BE2C (cell line): ENCODE results near the gene POLRMT.

Source experiments
- DNase-seq: peaks from one replicate; pipeline ENCODE4 v3.0.0-alpha.2; 2020
- H3K27me3 ChIP-seq: fragments of 250-450 bp; sonication (Bioruptor Pico); 2 replicates; pipeline ENCODE4 v1.5.1; 2020; ENCODE audit warnings: mild to moderate bottlenecking
- H3K36me3 ChIP-seq: fragments of 250-450 bp; sonication (Bioruptor Pico); 2 replicates; pipeline ENCODE4 v1.5.1; 2020; ENCODE audit warnings: mild to moderate bottlenecking
- H3K4me1 ChIP-seq: fragments of 250-450 bp; sonication (Bioruptor Pico); 2 replicates; pipeline ENCODE4 v1.5.1; 2020
- H3K4me3 ChIP-seq: 2 replicates; pipeline ENCODE4 v1.5.1; 2011; ENCODE audit warnings: low read depth, low read length
- H3K9me3 ChIP-seq: fragments of 250-450 bp; sonication (Bioruptor Pico); 2 replicates; pipeline ENCODE4 v1.5.1; 2020
- TF ChIP-seq, protein P1 (sequence below): IDR thresholded peaks from 2 replicates; pipeline ENCODE4 v1.5.1; 2012; ENCODE audit warnings: mild to moderate bottlenecking, low read depth, low read length

Gene POLRMT

DNA sequence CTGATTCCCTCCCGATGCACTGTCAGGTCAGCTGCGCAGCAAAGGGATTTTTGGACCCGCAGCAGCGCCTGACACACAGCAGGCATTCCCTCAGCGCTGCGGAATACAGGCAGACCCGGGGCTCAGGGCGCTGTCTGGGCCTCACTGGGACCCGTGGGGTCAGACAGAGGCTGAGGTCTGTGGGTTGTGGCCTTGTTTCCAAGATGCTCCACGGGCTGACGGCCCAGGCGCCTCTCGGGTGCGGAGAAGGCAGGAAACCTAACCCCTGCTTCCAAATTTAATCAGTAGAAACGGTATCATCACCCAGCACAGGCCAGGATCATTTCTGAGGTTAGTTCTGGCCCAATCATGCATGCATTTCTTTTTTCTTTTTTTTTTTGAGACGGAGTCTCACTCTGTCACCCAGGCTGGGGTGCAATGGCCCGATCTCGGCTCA lies 30.4 kb upstream of the POLRMT start:
- H3K4me1 ChIP-seq, result peaks cover 3% of the 10 kb centered on the region; the same call in 1 of the 2 replicates
- DNase-seq, result no peak
- H3K36me3 ChIP-seq, result peaks cover 12% of the 10 kb centered on the region
- H3K9me3 ChIP-seq, result no peaks in the 10 kb centered on the region; the same call in 1 of the 2 replicates
- no peaks in the 10 kb centered on the region; the same call in 1 of the 2 replicates for H3K27me3 ChIP-seq
- TF ChIP-seq, protein P1, sequence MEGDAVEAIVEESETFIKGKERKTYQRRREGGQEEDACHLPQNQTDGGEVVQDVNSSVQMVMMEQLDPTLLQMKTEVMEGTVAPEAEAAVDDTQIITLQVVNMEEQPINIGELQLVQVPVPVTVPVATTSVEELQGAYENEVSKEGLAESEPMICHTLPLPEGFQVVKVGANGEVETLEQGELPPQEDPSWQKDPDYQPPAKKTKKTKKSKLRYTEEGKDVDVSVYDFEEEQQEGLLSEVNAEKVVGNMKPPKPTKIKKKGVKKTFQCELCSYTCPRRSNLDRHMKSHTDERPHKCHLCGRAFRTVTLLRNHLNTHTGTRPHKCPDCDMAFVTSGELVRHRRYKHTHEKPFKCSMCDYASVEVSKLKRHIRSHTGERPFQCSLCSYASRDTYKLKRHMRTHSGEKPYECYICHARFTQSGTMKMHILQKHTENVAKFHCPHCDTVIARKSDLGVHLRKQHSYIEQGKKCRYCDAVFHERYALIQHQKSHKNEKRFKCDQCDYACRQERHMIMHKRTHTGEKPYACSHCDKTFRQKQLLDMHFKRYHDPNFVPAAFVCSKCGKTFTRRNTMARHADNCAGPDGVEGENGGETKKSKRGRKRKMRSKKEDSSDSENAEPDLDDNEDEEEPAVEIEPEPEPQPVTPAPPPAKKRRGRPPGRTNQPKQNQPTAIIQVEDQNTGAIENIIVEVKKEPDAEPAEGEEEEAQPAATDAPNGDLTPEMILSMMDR, result no peak
- H3K4me3 ChIP-seq, result peak overlapping the region; percentile 48

DNA sequence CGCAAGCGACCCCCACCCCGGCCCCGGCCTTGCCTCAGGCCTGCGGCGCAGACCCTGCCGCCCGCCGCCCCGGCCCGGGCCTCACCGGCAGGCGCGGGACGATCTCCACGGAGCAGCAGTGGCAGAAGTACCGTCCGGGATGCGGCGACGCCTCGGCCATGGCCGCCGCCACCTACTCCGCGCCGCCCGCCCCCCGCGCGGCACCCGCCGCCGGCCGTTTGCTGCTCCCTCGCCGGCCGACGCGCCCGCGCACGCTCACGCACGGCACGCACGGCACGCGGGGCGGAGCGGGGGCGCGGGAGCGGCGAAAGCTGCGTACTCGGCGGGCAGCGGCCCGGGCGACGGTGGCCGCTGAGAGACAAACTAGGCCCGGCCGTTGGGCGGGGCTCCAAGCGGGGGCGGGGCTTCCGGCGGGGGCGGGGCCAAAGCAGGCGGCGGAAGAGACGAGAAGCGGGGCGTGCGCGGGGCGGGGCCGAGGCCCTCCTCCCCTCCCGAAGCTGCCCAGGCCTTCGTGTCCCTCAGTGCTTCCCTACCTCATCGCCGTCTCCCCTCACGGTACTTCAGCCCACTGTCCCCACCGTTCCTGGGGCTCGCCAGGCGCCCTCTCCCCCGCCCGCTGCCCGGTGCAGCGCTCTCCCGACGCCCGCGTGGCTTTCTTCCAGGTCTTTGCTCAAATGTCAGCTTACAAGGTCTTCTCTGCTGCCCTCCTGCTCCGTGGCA lies 29.8 kb upstream of the POLRMT start, which contains the start of gene RNF126:
Gene RNF126, minus strand, starts transcription at position 253 of the 720 bp plus-strand sequence. Its CDS starts 93 bp downstream, at position 160.
- peak; percentile 93 for DNase-seq
- Histone ChIP-seq H3K36me3 (peaks cover 18% of the 10 kb centered on the region), H3K4me1 (peaks cover 3% of the 10 kb centered on the region; the same call in 1 of the 2 replicates), H3K9me3 (no peaks in the 10 kb centered on the region; the same call in 1 of the 2 replicates), H3K4me3 (peak within 1 kb of the TSS; percentile 86), H3K27me3 (no peaks in the 10 kb centered on the region; the same call in 1 of the 2 replicates)
- TF ChIP-seq, protein P1, result no peak

DNA sequence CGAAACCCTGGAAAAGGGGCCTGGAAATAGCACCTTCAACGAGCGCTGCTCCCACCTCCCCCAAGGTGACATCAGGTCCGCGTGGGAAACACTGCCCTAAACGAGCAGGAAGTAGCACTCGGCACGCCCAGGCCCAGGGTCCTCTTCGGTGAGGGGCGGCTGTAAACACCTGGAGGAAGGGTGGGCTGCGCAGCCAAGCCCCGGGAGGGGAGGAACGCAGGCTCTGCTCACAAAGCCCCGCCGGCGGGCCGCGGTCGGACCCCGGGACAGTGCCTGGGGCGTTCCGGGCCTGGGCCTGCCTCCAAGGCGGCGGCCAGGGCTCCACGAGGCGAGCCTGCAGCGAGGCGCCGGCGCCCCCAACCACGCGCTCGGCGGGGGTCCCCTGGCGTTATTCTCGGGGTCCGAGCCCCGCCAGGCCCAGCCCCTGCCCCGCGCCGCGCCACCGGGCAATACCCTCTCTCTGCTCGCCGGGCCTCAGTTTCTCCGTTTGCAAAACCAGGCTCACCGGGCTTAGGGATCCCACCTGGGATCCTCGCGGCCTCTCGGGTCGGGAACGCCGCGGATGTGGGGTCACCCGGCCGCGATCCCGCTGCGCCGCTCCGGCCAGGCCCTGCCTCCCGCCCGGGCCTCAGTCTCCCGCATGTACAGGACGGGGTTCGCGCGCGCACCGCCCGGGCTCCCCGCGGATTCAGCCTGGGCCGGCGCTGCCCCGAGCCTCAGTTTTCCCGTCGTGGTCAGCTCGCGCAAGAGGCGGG lies 29.0 kb upstream of the POLRMT start:
- no peaks in the 10 kb centered on the region; the same call in 1 of the 2 replicates for H3K9me3 ChIP-seq
- peak; percentile 51 for DNase-seq
- peaks cover 3% of the 10 kb centered on the region; the same call in 1 of the 2 replicates for H3K4me1 ChIP-seq
- H3K27me3 ChIP-seq, result no peaks in the 10 kb centered on the region; the same call in 1 of the 2 replicates
- TF ChIP-seq, protein P1, result no peak
- peaks cover 23% of the 10 kb centered on the region for H3K36me3 ChIP-seq
- peak overlapping the region; percentile 86 for H3K4me3 ChIP-seq

DNA sequence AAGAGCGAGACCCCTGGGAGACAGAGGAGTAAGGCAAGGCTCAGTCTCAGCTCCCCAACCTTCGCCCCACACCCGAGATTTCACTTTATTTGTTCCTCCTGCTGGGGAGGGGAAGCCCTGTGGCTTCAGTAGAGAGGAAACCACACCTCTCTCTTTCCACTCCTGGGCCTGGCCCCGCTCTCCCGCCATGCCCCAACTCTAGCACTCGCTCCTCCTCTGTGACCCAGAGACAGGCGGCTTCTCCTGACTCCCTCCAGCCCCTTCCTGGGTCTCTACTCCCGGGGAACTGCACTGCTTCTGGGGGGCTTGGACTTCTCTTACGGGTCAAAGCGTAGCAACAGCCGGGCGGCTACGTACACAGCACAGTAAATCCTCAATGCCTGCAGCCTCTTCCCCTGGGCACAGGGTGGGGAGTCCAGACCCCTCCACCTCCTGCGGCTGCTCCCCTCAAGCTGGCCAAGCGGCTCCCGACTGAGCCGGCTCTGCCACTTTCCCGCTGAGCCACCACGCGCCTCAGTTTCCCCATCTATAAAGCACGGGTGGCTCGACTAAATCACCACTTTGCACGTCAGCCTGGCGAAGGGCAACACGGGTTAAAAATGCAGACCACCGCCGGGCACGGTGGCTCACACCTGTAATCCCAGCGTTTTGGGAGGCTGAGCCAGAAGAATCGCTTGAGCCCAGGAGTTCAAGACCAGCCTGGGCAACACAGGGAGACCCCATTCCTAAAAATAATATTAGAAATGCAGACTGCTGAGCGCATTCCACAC lies 28.3 kb upstream of the POLRMT start:
- H3K27me3 ChIP-seq, result no peaks in the 10 kb centered on the region; the same call in 1 of the 2 replicates
- no peaks in the 10 kb centered on the region; the same call in 1 of the 2 replicates for H3K9me3 ChIP-seq
- peaks cover 3% of the 10 kb centered on the region; the same call in 1 of the 2 replicates for H3K4me1 ChIP-seq
- peak overlapping the region; percentile 86 for H3K4me3 ChIP-seq
- TF ChIP-seq, protein P1, result no peak
- DNase-seq, result no peak
- H3K36me3 ChIP-seq, result peaks cover 29% of the 10 kb centered on the region

DNA sequence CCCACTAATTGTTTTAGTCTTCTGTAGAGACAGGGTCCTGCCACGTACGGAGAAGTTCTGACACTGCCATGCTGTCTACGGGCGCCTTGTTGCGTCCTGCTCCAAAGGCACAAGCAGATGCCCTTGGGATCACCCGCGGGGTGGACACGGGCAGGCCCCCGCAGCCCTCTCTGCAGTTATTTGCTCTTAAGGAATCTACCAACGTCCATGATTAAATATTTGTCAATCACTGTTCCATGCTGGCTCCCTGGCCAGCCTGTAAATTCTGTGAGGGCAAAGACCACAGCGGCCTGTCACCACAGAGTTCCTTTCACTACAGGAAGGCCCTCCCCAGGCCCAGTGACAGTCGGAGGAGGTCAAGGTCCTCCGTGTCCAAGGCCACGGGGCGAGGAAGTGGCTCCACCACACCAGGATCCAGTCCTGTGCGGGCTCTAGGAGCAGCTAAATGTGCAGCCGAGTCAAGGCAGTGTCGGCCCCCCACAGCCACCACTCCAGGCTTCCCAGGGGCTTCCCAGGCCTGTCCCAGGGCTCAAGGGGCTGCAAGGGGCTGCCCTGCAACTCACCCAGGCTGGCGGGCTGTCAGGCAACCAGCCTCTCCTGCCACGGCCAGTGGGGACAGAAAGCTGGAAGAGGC lies 27.6 kb upstream of the POLRMT start:
- TF ChIP-seq, protein P1, result no peak
- H3K4me1 ChIP-seq, result peaks cover 3% of the 10 kb centered on the region; the same call in 1 of the 2 replicates
- no peaks in the 10 kb centered on the region; the same call in 1 of the 2 replicates for H3K9me3 ChIP-seq
- DNase-seq, result no peak
- peaks cover 31% of the 10 kb centered on the region for H3K36me3 ChIP-seq
- peak overlapping the region; percentile 86 for H3K4me3 ChIP-seq
- H3K27me3 ChIP-seq, result no peaks in the 10 kb centered on the region; the same call in 1 of the 2 replicates
